HG02763 (cell line): ENCODE measurements around the gene PACS2.
A peak's percentile ranks its signal among the peaks of the same experiment; 100 is the strongest.
"Not testable (repeated sequence)": the region's sequence is repeated elsewhere in the genome, so short reads cannot be mapped to it uniquely, and the experiment has no call there.

Experiments
- ATAC-seq: cut with Tn5 transposase; IDR thresholded peaks from one replicate; pipeline ENCODE4 v1.9.1; 2021; ENCODE audit warnings: mild to moderate bottlenecking, moderate library complexity; ENCODE audit not compliant: unreplicated experiment

The PACS2 gene

GRCh38 chr14:105287249-105288102 is 27.1 kb upstream of the PACS2 start:
- no peak for ATAC-seq

DNA sequence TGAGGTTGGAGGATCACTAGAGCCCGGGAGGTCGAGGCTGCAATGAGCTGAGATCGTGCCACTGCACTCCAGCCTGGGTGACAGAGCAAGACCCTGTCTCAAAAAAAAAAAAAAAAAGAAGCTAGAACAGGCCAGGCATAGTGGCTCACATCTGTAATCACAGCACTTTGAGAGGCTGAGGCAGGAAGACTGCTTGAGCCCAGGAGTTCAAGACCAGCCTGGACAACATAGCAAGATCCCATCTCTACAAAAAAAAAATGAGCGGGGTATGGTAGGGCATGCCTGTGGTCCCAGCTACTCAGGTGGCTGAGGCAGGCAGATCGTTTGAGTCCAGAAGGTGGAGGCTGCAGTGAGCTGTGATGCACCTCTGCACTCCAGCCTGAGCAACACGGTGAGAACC is 25.6 kb upstream of the PACS2 start:
- ATAC-seq, result not testable (repeated sequence)

- ATAC-seq, result no peak
Measured at GRCh38 chr14:105290621-105291346, 23.8 kb upstream of the PACS2 start.

DNA sequence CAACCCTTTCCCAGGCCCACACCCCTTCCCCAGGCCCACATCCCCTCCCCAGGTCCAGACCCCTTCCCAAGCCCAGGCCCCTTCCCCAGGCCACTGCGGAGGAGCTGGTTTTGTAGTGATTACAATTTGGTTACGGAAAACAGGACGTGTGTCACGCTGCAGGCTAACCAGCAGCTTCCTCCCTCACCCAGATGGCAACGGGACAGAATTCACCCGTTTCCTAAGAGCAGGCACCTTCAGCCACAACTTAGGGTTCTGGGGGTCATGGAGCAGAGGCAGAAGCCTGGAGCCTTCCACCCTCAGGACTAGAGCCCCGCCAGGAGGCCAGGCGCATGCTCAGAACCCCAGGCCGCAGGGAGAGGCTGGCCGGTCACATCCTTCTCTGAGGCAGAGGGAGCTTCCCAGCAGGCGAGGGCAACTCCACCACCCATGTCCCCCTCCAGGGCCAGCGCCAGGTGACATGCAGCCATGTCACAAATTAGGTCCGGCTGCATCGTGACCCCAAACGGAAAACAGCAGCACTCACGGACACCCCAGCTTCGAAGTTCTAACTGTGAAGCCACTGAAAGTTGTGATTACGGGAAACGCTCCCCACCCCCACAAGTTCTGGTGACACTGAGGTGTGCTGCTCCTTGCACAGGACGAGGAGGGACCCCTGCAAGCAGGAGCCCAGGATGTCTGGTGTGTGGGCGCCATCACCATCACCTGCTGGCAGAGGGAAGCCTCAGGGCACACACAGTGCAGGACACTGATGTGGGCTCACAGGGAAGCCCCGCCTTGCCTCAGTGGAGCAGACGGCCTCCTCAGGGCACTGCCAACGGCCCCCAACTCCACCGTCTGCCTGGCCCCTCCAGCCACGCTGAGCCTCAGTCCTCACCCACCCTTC is 21.5 kb upstream of the PACS2 start:
- ATAC-seq, result no peak

GRCh38 chr14:105294142-105294597 is 20.4 kb upstream of the PACS2 start:
- no peak for ATAC-seq

DNA sequence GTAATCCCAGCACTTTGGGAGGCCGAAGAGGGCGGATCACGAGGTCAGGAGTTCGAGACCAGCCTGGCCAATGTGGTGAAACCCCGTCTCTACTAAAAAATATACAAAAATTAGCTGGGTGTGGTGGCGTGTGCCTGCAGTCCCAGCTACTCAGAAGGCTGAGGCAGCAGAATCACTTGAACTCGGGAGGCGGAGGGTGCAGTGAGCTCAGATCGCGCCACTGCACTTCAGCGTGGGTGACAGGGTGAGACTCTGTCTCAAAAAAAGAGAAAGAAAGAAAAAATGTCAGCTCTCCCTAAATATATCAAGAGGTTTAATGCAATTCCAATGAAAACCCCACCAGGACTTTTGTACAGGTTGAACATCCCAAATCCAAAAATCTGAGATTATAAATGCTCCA is 17.2 kb upstream of the PACS2 start:
- ATAC-seq, result not testable (repeated sequence)

DNA sequence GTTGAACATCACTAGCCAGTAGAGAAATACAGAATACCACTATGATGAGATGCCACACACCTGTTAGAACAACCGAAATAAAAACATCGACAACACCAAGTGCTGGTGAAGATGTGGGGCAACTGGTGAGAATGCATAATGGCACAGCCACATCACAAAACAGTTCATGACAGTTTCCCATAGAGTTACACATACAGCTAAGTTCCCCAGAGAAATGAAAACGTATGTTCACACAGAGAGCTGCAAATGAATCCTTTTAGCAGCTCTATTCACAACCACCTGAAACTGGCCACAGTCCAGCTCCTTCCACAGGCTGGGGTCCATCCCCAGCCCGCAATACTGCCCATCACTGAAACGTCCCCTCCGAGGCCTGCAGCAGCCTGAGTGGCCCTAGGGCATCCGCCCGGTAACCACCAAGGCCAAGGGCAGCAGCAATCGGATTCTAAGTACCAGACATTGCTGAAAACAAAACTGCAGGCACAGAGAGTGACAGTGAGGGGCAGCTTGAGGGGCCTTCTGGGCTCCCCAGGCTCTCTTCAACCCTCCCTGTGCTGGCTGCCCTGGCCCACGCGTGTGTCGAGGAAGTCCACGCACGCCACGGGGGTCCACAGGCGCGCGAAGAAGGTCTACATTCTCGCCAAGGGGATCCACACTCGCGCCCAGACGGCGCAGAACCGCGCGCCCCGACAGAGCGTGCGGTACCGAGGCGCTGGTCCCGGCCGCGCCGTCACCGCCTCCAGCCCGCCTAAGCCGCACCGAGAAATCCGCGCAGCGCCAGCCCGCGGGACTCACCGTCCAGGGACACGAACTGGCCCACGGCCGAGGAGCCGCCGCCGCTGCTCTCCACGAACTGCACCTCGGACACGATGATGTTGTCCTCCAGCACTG is 14.7 kb upstream of the PACS2 start:
- peak; percentile 6 for ATAC-seq

DNA sequence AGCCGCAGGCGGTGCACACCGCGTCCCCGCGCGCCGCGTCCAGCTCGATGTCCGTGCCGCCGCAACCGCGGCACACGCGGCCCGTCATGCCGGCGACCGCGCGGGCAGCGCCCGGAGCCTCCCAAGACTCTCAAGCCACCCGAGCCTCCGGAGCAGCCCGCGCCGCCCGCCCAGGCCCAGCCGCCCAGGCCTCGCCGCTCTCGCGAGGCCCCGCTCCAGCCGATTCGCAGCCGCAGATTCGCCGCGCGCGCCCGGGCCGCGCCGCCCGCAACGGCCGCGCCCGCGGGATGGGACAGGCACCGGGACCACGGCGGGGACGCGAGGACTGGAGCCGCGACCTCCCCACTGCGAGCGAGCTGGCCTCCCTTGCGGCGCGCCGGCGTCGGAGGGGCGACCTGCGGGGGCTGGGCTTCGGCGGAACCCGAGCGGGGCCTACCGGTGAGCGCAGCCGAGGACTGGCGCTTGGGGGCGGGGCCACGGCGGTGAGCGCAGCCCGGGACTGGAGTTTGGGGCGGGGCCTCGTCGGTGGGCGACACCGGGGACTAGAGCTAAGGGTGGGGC is 13.9 kb upstream of the PACS2 start, which contains the start of gene BRF1:
TSS of gene BRF1 (minus strand) at position 460 of the 561 bp plus-strand sequence. CDS start at position 88, 372 bp downstream.
- peak; percentile 83 for ATAC-seq

GRCh38 chr14:105301103-105301914 is 13.2 kb upstream of the PACS2 start:
- peak; percentile 61 for ATAC-seq

- not testable (repeated sequence) for ATAC-seq
Measured at GRCh38 chr14:105301915-105302249, 12.7 kb upstream of the PACS2 start.

GRCh38 chr14:105303949-105304348 is 10.6 kb upstream of the PACS2 start:
- ATAC-seq, result no peak

DNA sequence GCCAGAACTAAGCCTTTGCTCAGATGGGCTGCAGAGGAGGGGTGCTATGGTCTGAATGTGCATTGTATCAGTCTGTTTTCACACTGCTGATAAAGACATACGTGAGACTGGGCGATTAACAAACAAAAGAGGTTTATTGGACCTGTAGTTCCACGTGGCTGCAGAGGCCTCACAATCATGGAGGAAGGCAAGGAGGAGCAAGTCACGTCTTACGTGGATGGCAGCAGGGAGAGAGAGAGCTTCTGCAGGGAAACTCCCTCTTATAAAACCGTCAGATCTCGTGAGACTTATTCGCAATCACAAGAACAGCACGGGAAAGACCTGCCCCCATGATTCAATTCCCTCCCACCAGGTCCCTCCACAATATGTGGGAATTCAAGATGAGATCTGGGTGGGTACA is 10.0 kb upstream of the PACS2 start:
- ATAC-seq, result no peak

- ATAC-seq, result no peak
Measured at GRCh38 chr14:105305345-105305744, 9.2 kb upstream of the PACS2 start.

- no peak for ATAC-seq
Measured at GRCh38 chr14:105305791-105306190, 8.8 kb upstream of the PACS2 start.

GRCh38 chr14:105307052-105307727 is 7.4 kb upstream of the PACS2 start:
- ATAC-seq, result no peak

- no peak for ATAC-seq
Measured at GRCh38 chr14:105309371-105309770, 5.2 kb upstream of the PACS2 start.

DNA sequence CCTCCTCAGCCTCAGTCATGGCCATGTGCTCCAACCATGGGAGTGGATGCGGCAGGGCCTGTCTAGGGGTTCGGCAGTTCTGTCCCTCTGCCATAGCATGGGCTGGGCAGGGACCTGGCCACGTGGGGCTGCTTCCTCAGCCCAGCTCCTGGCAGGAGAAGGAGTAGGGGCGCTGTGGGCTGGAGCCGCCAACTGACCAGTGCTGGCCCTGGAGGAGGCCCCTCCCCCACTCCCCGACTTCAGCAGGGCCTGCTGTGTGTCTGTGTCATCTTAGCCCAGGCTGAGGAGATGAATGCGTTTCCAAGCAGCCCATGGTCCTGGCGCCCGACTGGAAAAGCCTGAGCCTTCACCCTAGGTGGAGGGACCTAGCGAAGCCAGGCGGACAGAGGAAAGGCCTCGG is 2.7 kb upstream of the PACS2 start:
- no peak for ATAC-seq

DNA sequence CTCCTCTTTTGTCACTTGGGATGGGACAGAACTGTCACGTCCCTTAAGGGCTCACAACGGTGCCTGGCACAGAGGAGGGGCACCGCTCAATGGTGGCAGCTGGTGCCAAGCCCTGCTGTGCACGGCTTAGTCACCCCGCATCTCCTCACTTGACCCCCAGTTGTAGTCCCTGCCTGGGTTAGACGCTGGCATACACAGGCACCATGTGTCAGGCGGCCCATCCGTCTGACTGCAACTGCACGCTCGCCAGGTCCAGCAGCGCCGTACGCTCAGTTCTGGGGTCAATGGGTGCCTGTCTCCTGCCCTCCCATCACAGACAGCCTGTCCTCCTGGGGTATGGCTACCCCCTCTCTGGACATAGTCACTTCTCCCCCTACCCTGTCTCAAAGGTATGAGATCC is 1.6 kb upstream of the PACS2 start:
- ATAC-seq, result no peak
